HFFc6 (cell line): Measurements from ENCODE around the gene KBTBD7. TPM values are rescaled to one million over a fixed set of nuclear protein-coding genes. Genes with fewer than 3 reads are reported as not detected.

Source experiments
- DNase-seq: peaks from one replicate; pipeline ENCODE4 v3.0.0-alpha.2; 2018
- H3K27ac Mint-ChIP-seq: 2 replicates; pipeline ENCODE4 v1.8.0; 2020; ENCODE audit warnings: mild to moderate bottlenecking, mixed read lengths
- H3K27me3 Mint-ChIP-seq: 2 replicates; pipeline ENCODE4 v1.8.0; 2021; ENCODE audit warnings: mild to moderate bottlenecking, moderate library complexity, mixed read lengths; ENCODE audit not compliant: insufficient read depth
- H3K36me3 Mint-ChIP-seq: 2 replicates; pipeline ENCODE4 v1.8.0; 2021; ENCODE audit warnings: low read depth, mixed read lengths
- H3K4me1 Mint-ChIP-seq: 2 replicates; pipeline ENCODE4 v1.8.0; 2020; ENCODE audit warnings: low read depth, mixed read lengths
- H3K4me3 Mint-ChIP-seq: 2 replicates; pipeline ENCODE4 v1.8.0; 2020; ENCODE audit warnings: mild to moderate bottlenecking, moderate library complexity, mixed read lengths
- H3K9me3 Mint-ChIP-seq: 2 replicates; pipeline ENCODE4 v1.8.0; 2020; ENCODE audit warnings: mild to moderate bottlenecking, mixed read lengths
- total RNA-seq, 6 experiments: library from RNA; stranded (reverse); fragmentation: NEBNext Ultra II Directional; extraction: Animal tissue kit (Norgen Biotek cat#: 25700); gene quantifications; 2 replicates in 1 of 6; 3 replicates in 5 of 6; pipeline ENCODE4 v1.2.3, GENCODE V29; 2021
- TF ChIP-seq, protein P1 (sequence below): fragments of 200-600 bp; sonication (generic); IDR thresholded peaks from 2 replicates; pipeline ENCODE4 v1.5.0; 2021; ENCODE audit warnings: antibody characterized with exemption, mild to moderate bottlenecking

Gene KBTBD7
- total RNA-seq, 6 experiments from 2014 or later, result 4.6 to 6.0 (median 5.3) TPM

DNA sequence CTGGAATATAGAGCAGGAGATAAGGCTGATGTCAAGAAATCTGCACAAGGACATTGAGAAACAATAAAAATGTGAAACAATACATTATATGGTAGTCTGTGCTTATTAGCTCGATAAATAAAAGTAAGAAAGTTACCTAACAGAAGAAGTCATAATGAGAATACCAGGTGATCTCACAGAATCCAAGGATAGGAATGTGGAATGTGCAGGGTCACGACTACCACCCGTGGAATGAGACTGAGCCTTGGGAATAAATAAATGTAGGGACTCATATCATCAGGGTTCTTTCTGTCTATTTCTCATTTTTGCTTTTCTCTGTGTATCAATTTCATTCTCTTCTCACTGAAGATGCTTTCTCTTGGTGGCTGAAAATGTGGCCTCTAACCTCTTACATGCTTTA is 26.0 kb upstream of the KBTBD7 start:
- DNase-seq, result no peak
- Mint-ChIP-seq H3K36me3 (no peaks in the 10 kb centered on the region), H3K9me3 (no peaks in the 10 kb centered on the region), H3K27me3 (no peaks in the 10 kb centered on the region), H3K27ac (peak overlapping the region; percentile 32; the same call in 1 of the 2 replicates), H3K4me3 (no peak overlapping the region), H3K4me1 (peaks cover 68% of the 10 kb centered on the region)
- TF ChIP-seq, protein P1, sequence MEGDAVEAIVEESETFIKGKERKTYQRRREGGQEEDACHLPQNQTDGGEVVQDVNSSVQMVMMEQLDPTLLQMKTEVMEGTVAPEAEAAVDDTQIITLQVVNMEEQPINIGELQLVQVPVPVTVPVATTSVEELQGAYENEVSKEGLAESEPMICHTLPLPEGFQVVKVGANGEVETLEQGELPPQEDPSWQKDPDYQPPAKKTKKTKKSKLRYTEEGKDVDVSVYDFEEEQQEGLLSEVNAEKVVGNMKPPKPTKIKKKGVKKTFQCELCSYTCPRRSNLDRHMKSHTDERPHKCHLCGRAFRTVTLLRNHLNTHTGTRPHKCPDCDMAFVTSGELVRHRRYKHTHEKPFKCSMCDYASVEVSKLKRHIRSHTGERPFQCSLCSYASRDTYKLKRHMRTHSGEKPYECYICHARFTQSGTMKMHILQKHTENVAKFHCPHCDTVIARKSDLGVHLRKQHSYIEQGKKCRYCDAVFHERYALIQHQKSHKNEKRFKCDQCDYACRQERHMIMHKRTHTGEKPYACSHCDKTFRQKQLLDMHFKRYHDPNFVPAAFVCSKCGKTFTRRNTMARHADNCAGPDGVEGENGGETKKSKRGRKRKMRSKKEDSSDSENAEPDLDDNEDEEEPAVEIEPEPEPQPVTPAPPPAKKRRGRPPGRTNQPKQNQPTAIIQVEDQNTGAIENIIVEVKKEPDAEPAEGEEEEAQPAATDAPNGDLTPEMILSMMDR, result no peak

DNA sequence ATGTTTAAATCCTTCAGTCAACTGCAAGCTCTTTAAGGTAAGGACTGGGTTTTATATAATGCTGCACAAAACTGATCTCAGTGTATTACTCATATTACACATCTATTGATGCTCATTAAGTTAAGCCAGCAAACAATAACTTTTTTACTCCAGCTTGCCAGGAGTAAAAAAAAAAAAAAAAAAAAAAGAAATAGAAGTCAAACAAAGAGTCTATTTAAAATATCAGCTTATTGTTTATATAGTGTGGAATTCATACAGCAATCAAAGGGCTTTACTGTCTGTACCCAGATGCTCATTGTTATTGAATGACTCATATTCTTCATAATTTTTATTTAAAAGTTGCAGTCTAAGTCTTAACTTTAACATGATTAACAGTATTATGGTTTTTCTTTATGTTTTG is 21.8 kb upstream of the KBTBD7 start:
- H3K4me1 Mint-ChIP-seq, result peaks cover 37% of the 10 kb centered on the region
- H3K4me3 Mint-ChIP-seq, result no peak overlapping the region
- H3K27me3 Mint-ChIP-seq, result no peaks in the 10 kb centered on the region; the same call in 1 of the 2 replicates
- H3K36me3 Mint-ChIP-seq, result peaks cover 3% of the 10 kb centered on the region; the same call in 1 of the 2 replicates
- H3K9me3 Mint-ChIP-seq, result peaks cover 3% of the 10 kb centered on the region
- no peak for DNase-seq
- TF ChIP-seq, protein P1, result no peak
- H3K27ac Mint-ChIP-seq, result peak overlapping the region; percentile 36; the same call in 1 of the 2 replicates

DNA sequence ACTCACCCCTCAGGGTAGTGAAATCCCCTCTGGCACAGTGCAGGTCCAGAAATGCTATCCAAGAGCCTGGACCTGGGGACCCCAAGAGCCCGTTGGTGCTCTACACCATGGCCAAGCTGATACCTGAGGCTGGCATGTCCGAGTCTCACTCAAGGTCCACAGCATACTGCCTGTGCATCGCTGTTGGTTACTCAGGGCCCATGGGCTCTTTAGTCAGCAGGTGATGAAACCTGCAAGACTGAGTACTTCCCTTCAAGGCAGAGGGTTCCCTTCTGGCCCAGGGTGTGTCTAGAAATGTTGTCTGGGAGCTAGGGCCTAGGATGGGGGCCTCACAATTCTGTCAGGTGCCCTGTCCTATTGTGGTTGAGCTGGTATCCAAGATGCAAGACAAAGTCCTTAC is 19.6 kb upstream of the KBTBD7 start:
- H3K9me3 Mint-ChIP-seq, result peaks cover 10% of the 10 kb centered on the region
- peaks cover 12% of the 10 kb centered on the region; the same call in 1 of the 2 replicates for H3K36me3 Mint-ChIP-seq
- H3K4me3 Mint-ChIP-seq, result no peak overlapping the region
- peaks cover 17% of the 10 kb centered on the region for H3K4me1 Mint-ChIP-seq
- no peak overlapping the region for H3K27ac Mint-ChIP-seq
- H3K27me3 Mint-ChIP-seq, result no peaks in the 10 kb centered on the region; the same call in 1 of the 2 replicates
- no peak for DNase-seq
- TF ChIP-seq, protein P1, result no peak

DNA sequence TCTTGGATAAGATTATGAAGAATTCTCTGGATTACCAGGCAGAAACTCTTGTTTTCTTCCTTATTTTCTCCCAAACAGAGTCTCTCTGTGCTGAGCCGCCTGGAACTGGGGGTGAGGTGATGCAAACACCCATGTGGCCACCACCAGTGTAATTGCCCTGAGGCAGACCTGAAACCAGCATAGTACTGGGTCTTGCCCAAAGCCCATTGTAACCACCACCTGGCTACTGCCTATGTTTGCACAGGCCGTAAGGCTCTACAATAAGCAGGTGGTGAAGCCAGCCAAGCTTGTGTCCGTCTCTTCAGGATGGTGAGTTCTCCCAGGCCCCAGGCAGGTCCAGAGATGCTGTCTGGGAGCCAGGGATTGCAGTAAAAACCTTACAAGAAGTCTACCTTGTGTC is 18.9 kb upstream of the KBTBD7 start:
- no peak overlapping the region for H3K27ac Mint-ChIP-seq
- H3K9me3 Mint-ChIP-seq, result peaks cover 10% of the 10 kb centered on the region
- H3K36me3 Mint-ChIP-seq, result peaks cover 12% of the 10 kb centered on the region; the same call in 1 of the 2 replicates
- peaks cover 17% of the 10 kb centered on the region for H3K4me1 Mint-ChIP-seq
- H3K4me3 Mint-ChIP-seq, result no peak overlapping the region
- no peaks in the 10 kb centered on the region; the same call in 1 of the 2 replicates for H3K27me3 Mint-ChIP-seq
- no peak for DNase-seq
- TF ChIP-seq, protein P1, result no peak

DNA sequence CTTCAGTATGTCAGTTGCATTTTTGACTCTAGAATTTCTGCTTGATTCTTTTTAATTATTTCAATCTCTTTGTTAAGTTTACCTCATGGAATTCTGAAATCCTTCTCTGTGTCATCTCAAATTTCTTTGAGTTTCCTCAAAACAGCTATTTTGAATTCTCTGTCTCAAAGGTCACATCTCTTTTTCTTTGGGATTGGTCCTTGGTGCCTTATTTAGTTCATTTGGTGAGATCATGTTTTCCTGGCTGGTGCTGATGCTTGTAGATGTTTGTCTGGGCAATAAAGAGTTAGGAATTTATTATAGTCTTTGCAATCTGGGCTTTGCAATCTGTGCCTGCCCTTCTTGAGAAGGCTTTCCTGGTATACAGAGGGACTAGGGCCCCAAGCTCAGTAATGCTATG is 18.5 kb upstream of the KBTBD7 start:
- no peaks in the 10 kb centered on the region; the same call in 1 of the 2 replicates for H3K27me3 Mint-ChIP-seq
- no peak overlapping the region for H3K4me3 Mint-ChIP-seq
- peaks cover 12% of the 10 kb centered on the region; the same call in 1 of the 2 replicates for H3K36me3 Mint-ChIP-seq
- H3K4me1 Mint-ChIP-seq, result peaks cover 17% of the 10 kb centered on the region
- no peak overlapping the region for H3K27ac Mint-ChIP-seq
- no peak for DNase-seq
- TF ChIP-seq, protein P1, result no peak
- peaks cover 14% of the 10 kb centered on the region for H3K9me3 Mint-ChIP-seq

DNA sequence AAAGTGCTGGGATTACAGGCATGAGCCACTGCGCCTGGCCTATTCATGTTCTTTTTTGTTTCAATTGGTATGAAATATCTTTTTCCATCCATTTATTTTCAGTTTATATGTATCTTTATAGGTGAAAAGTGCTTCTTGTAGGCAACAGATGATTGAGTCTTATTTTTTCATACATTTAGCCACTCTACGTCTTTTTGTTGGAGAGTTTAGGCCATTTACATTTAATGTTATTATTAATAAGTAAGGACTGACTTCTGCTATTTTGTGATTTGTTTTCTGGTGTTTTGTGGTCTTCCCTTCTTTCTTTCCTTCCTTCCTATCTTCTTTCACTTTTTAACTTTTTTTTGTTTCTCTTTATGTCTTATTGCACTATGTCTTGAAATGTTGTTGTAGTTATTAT is 16.7 kb upstream of the KBTBD7 start:
- no peak overlapping the region for H3K27ac Mint-ChIP-seq
- peaks cover 12% of the 10 kb centered on the region; the same call in 1 of the 2 replicates for H3K36me3 Mint-ChIP-seq
- TF ChIP-seq, protein P1, result no peak
- H3K9me3 Mint-ChIP-seq, result peaks cover 18% of the 10 kb centered on the region
- H3K4me3 Mint-ChIP-seq, result no peak overlapping the region
- no peak for DNase-seq
- H3K4me1 Mint-ChIP-seq, result peaks cover 10% of the 10 kb centered on the region
- H3K27me3 Mint-ChIP-seq, result no peaks in the 10 kb centered on the region; the same call in 1 of the 2 replicates
